HUDEP-2 (cell line): ENCODE data around the gene GABRA6.

Experiments used
- DNase-seq, 76 experiments: peaks; one replicate each; lab custom pipeline; 2025; ENCODE audit not compliant: unreplicated experiment in 76 of 76; lab: John Stamatoyannopoulos, UW

GABRA6 gene

GRCh38 chr5:161745392-161745791 lies 59.9 kb downstream of the GABRA6 start:
- DNase-seq = no peak

- DNase-seq = no peak
These were observed 65.7 kb downstream of the GABRA6 start for GRCh38 chr5:161751265-161751664.
